K562 (cell line): ENCODE results near the gene IL3RA. TPM values are rescaled to one million over a fixed set of nuclear protein-coding genes. Genes with fewer than 3 reads are reported as not detected.

ENCODE experiments used
- ATAC-seq: fragments of 200-7000 bp; cut with Tn5 transposase; 3 replicates; pipeline ENCODE4 v1.9.1; 2020; ENCODE audit warnings: moderate library complexity
- BruUV-seq: library from RNA; stranded (reverse); fragments of 400-500 nt; replicated peaks from 2 replicates; lab custom pipeline; 2021; lab: Mats Ljungman, UMichigan
- CTCF ChIA-PET: fragments of 300-600 bp; formaldehyde crosslinking; extraction: SDS; loops from one replicate; lab custom pipeline; 2021; ENCODE audit warnings: low intra/inter-chr PET ratio; lab: Yijun Ruan, JAX
- POLR2A ChIA-PET: fragments of 300-600, 350-650 bp; sonication (Branson Sonifier 250); formaldehyde crosslinking; extraction: SDS; loops from one replicate; lab custom pipeline; 2021; ENCODE audit warnings: antibody characterized with exemption, inconsistent platforms; lab: Yijun Ruan, JAX
- DNase-seq, 4 experiments: peaks; one replicate each; pipeline versions ENCODE4 v3.0.0 to v3.0.0-alpha.2; 2011 to 2018; ENCODE audit warnings: low spot score in 3 of 4, mixed read lengths in 3 of 4; ENCODE audit errors: extremely low read depth in 1 of 4
- FAIRE-seq: peaks from 2 replicates; lab custom pipeline; 2011; peaks lifted over from hg19 to GRCh38; lab: Jason Lieb, UNC
- H2AFZ ChIP-seq: 2 replicates; pipeline ENCODE4 v1.6.0; 2011; ENCODE audit warnings: low read depth, low read length, control low read depth, inconsistent platforms
- H3K27ac ChIP-seq: fragments of 200-600 bp; 3 replicates; pipeline ENCODE4 v1.8.0; 2011; ENCODE audit warnings: low read depth, mild to moderate bottlenecking, control low read depth, inconsistent platforms, low read length, moderate library complexity, mixed read lengths; ENCODE audit errors: extremely low read depth
- H3K27me3 ChIP-seq, 2 experiments: fragments of 300-600 bp in 1 of 2; 2 replicates in 1 of 2; 3 replicates in 1 of 2; pipeline versions ENCODE4 v1.6.0 to v1.8.0; 2011; ENCODE audit warnings: inconsistent platforms in 2 of 2, low read length in 2 of 2, mild to moderate bottlenecking in 1 of 2, mixed read lengths in 1 of 2, moderate library complexity in 1 of 2; ENCODE audit not compliant: control insufficient read depth in 2 of 2, insufficient read depth in 2 of 2
- H3K36me3 ChIP-seq: fragments of 300-600 bp; 3 replicates; pipeline ENCODE4 v1.8.0; 2011; ENCODE audit warnings: mild to moderate bottlenecking, low read length, inconsistent platforms; ENCODE audit not compliant: control insufficient read depth, insufficient read depth
- H3K4me1 ChIP-seq, 2 experiments: fragments of 200-600 bp in 1 of 2; replicated peaks in 1 of 2; 2 replicates in 1 of 2; 3 replicates in 1 of 2; pipeline versions ENCODE4 v1.5.1 to v1.8.0; 2011; ENCODE audit warnings: inconsistent platforms in 2 of 2, low read length in 2 of 2, mild to moderate bottlenecking in 1 of 2, mixed read lengths in 1 of 2, moderate library complexity in 1 of 2; ENCODE audit not compliant: control insufficient read depth in 2 of 2, insufficient read depth in 2 of 2
- H3K4me2 ChIP-seq: 2 replicates; pipeline ENCODE4 v1.6.1; 2011; ENCODE audit warnings: low read length, control low read depth, inconsistent platforms, mixed read lengths; ENCODE audit not compliant: insufficient read depth
- H3K4me3 ChIP-seq: fragments of 200-600 bp; sonication (generic), shearing (Covaris generic); 2 replicates; pipeline ENCODE4 v1.5.1; 2016; ENCODE audit warnings: control low read depth, inconsistent platforms
- H3K79me2 ChIP-seq: fragments of 200-600 bp; 3 replicates; pipeline ENCODE4 v1.8.0; 2011; ENCODE audit warnings: low read length, inconsistent platforms; ENCODE audit not compliant: control insufficient read depth, insufficient read depth
- H3K9ac ChIP-seq, 2 experiments: 2 replicates each; pipeline versions ENCODE4 v1.6.0 to v1.6.1; 2011; ENCODE audit warnings: low read depth in 2 of 2, low read length in 2 of 2, control low read depth in 1 of 2, inconsistent platforms in 1 of 2, mild to moderate bottlenecking in 1 of 2, mixed read lengths in 1 of 2; ENCODE audit not compliant: insufficient read depth in 1 of 2
- H3K9me1 ChIP-seq: one replicate; pipeline ENCODE4 v1.6.0; 2011; ENCODE audit warnings: inconsistent platforms, mild to moderate bottlenecking, low read length, moderate library complexity; ENCODE audit not compliant: control insufficient read depth, insufficient read depth
- H3K9me3 ChIP-seq: replicated peaks from 2 replicates; pipeline ENCODE4 v1.5.1; 2011; ENCODE audit warnings: low read depth, low read length, inconsistent platforms; ENCODE audit not compliant: control insufficient read depth, insufficient read depth
- H4K20me1 ChIP-seq: replicated peaks from 2 replicates; pipeline ENCODE4 v1.6.1; 2011; ENCODE audit warnings: low read length, inconsistent platforms, mixed read lengths; ENCODE audit not compliant: control insufficient read depth, insufficient read depth
- EGR1 ChIP-seq: fragments of 450-650 bp; conservative IDR thresholded peaks from 2 replicates; pipeline ENCODE4 v1.6.1; 2017; ENCODE audit warnings: mild to moderate bottlenecking
- JUND ChIP-seq, 2 experiments: IDR thresholded peaks; 2 replicates in 1 of 2; 3 replicates in 1 of 2; pipeline ENCODE4 v1.6.1; 2011; ENCODE audit warnings: borderline replicate concordance in 2 of 2, low read depth in 2 of 2, low read length in 2 of 2, improper control_type of control experiment in 1 of 2, missing biosample characterization in 1 of 2, missing genetic modification characterization in 1 of 2, missing genetic modification reagents in 1 of 2
- ZNF431 ChIP-seq: sonication (generic); formaldehyde crosslinking; IDR thresholded peaks from 2 replicates; pipeline ENCODE4 v1.8.0; 2022; ENCODE audit warnings: mild to moderate bottlenecking, missing genetic modification reagents
- ZNF717 ChIP-seq: fragments of 250-450 bp; sonication (Bioruptor Pico); IDR thresholded peaks from 2 replicates; pipeline ENCODE4 v1.5.0; 2021
- WGBS: fragments of 100-300 bp; shearing (Covaris generic); methylation state at CpG from one replicate; pipeline ENCODE4 v1.1.6; 2016; ENCODE audit warnings: low coverage, mixed read lengths; ENCODE audit not compliant: insufficient coverage; ENCODE audit errors: missing lambda C conversion rate; 5-methylcytosine and 5-hydroxymethylcytosine counted together
- in situ Hi-C: fragments of 300-500 bp; cut with MboI; formaldehyde crosslinking; loops from 4 replicates; pipeline ENCODE4 v1.15.0; 2018; ENCODE audit warnings: inconsistent platforms, mixed read lengths
- intact Hi-C: fragments of 100-400 bp; cut with micrococcal nuclease; formaldehyde crosslinking; loops from 2 replicates; pipeline ENCODE4 v1.14.2; 2022
- polyA plus RNA-seq, 8 experiments: library from polyadenylated mRNA; depleted of rRNA in 4 of 8; stranded (reverse) in 5 of 8; unstranded in 3 of 8; fragments of >200 nt; fragmentation: Nextera tagmentation in 2 of 8; fragmentation: Illumina TruSeq in 1 of 8; extraction: Ambion mirVana in 2 of 8; extraction: Trizol in 1 of 8; gene quantifications; 2 replicates each; pipeline versions ENCODE4 v1.2.1 to v1.2.3, GENCODE V29; 2011 to 2014; ENCODE audit warnings: inconsistent platforms in 1 of 8, missing spikeins in 1 of 8
- total RNA-seq, 7 experiments: library from RNA; depleted of rRNA in 6 of 7; stranded (reverse); fragments of >200 nt in 6 of 7; fragmentation: Illumina TruSeq in 2 of 7; extraction: Trizol in 2 of 7; gene quantifications; 2 replicates each; pipeline versions ENCODE4 v1.2.1 to v1.2.3, GENCODE V29; 2011 to 2021; ENCODE audit warnings: low replicate concordance in 1 of 7
- TF ChIP-seq, protein P1 (sequence below), 2 experiments: fragments of 450-650 bp in 1 of 2; sonication (generic) in 1 of 2; formaldehyde crosslinking in 1 of 2; IDR thresholded peaks in 1 of 2; conservative IDR thresholded peaks in 1 of 2; 2 replicates each; pipeline versions ENCODE4 v1.6.1 to v1.8.1; 2016 to 2023; ENCODE audit warnings: mild to moderate bottlenecking in 2 of 2, moderate library complexity in 2 of 2, inconsistent platforms in 1 of 2, missing genetic modification reagents in 1 of 2
- TF ChIP-seq, protein P2 (sequence below): fragments of 450-650 bp; IDR thresholded peaks from 2 replicates; pipeline ENCODE4 v1.7.0; 2016; ENCODE audit warnings: borderline replicate concordance

Gene IL3RA
- total and polyA plus RNA-seq, 9 of the 15 experiments (the other 6 are each of a cell fraction or from before 2014, with no cell fraction given), result not detected

DNA sequence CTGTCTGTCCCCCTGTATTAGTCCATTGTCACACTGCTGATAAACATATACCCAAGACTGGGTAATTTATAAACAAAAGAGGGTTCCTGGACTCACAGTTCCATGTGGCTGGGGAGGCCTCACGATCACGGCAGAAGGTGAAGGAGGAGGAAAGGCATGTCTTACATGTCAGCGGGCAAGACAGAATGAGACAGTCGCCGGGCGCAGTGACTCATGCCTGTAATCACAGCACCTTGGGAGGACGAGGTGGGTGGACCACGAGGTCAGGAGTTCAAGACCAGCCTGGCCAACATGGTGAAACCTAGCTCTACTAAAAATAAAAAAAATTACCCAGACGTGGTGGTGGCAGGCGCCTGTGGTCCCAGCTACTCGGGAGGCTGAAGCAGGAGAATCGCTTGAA, 24.7 kb downstream of the IL3RA start:
- no peaks in the 10 kb centered on the region for H3K79me2 ChIP-seq
- no peak overlapping the region for H3K4me2 ChIP-seq
- no peaks in the 10 kb centered on the region for H3K27me3 ChIP-seq
- H3K9me1 ChIP-seq, result no peaks in the 10 kb centered on the region
- TF ChIP-seq JUND (IDR thresholded peaks at IDR 0.05; ENCODE audit: borderline replicate concordance, low read depth, low read length), result 0 out of 2 replicates have a peak, but pooled peaks have one; percentile 24
- no peak for TF ChIP-seq JUND (tag; IDR thresholded peaks at IDR 0.05; ENCODE audit: borderline replicate concordance, low read depth, low read length)
- TF ChIP-seq ZNF431 (CRISPR knock-in tag), result peak; percentile 57; the same call in 1 of the 2 replicates
- TF ChIP-seq ZNF717, result no peak
- TF ChIP-seq EGR1, result 0 out of 2 replicates have a peak, but pooled peaks have one; percentile 29
- TF ChIP-seq, protein P1, sequence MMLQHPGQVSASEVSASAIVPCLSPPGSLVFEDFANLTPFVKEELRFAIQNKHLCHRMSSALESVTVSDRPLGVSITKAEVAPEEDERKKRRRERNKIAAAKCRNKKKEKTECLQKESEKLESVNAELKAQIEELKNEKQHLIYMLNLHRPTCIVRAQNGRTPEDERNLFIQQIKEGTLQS (IDR thresholded peaks at IDR 0.05), result peak; percentile 44
- TF ChIP-seq, protein P1 (CRISPR knock-in tag; conservative IDR thresholded peaks at IDR 0.05), result no peak
- TF ChIP-seq, protein P2, sequence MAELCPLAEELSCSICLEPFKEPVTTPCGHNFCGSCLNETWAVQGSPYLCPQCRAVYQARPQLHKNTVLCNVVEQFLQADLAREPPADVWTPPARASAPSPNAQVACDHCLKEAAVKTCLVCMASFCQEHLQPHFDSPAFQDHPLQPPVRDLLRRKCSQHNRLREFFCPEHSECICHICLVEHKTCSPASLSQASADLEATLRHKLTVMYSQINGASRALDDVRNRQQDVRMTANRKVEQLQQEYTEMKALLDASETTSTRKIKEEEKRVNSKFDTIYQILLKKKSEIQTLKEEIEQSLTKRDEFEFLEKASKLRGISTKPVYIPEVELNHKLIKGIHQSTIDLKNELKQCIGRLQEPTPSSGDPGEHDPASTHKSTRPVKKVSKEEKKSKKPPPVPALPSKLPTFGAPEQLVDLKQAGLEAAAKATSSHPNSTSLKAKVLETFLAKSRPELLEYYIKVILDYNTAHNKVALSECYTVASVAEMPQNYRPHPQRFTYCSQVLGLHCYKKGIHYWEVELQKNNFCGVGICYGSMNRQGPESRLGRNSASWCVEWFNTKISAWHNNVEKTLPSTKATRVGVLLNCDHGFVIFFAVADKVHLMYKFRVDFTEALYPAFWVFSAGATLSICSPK, result no peak
- TF ChIP-seq, all 486 proteins: peak for 4
- ATAC-seq, result no peak
- no peaks in the 10 kb centered on the region for H4K20me1 ChIP-seq
- no peak overlapping the region for H2AFZ ChIP-seq
- H3K4me3 ChIP-seq, result no peak overlapping the region
- DNase-seq, result no peak
- H3K36me3 ChIP-seq, result no peaks in the 10 kb centered on the region
- in situ Hi-C loops (no loop called here), intact Hi-C loops (no loop called here)
- FAIRE-seq, result no peak
- BruUV-seq, result no TSS peak
- POLR2A ChIA-PET, result no interaction called here
- CTCF ChIA-PET, result no interaction called here
- H3K9ac ChIP-seq, result no peak overlapping the region
- H3K9me3 ChIP-seq, result no peaks in the 10 kb centered on the region
- no peak overlapping the region for H3K27ac ChIP-seq
- WGBS, result 0% methylated on average over 11 of the region's 12 CpGs
- H3K4me1 ChIP-seq, result no peaks in the 10 kb centered on the region
